ENCODE results near the gene CRACDL.

DNA sequence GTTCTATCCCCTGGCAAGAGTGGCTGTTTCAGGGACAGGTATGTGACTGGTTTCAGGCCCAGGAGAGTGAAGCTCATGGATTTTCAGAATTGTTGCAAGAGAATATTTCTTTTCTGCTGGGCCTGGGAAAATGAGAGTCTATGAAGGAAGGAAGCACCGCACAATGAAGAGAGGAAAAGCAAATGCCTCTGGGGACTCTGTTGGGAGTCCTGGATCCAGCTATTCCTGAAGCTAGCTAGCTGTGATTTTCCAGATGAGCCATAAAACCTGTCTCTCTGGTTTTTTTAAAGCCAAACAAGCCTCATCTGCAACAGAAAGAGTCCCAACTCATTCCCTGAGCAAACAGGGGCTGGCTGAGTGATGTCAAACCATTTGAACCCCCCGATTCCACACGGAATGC is 53.7 kb downstream of the CRACDL start:
- TF ChIP-seq, protein P1, sequence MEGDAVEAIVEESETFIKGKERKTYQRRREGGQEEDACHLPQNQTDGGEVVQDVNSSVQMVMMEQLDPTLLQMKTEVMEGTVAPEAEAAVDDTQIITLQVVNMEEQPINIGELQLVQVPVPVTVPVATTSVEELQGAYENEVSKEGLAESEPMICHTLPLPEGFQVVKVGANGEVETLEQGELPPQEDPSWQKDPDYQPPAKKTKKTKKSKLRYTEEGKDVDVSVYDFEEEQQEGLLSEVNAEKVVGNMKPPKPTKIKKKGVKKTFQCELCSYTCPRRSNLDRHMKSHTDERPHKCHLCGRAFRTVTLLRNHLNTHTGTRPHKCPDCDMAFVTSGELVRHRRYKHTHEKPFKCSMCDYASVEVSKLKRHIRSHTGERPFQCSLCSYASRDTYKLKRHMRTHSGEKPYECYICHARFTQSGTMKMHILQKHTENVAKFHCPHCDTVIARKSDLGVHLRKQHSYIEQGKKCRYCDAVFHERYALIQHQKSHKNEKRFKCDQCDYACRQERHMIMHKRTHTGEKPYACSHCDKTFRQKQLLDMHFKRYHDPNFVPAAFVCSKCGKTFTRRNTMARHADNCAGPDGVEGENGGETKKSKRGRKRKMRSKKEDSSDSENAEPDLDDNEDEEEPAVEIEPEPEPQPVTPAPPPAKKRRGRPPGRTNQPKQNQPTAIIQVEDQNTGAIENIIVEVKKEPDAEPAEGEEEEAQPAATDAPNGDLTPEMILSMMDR (IDR thresholded peaks at IDR 0.05): no peak
- TF ChIP-seq POLR2A (IDR thresholded peaks at IDR 0.05) (no peak), POLR2AphosphoS5 (IDR thresholded peaks at IDR 0.05) (no peak)

Measured in gastroesophageal sphincter (tissue), 3 donors.